Activated naive CD4-positive, alpha-beta T cell treated with anti-CD3 and anti-CD28 coated beads, Interleukin-2, amount 50 U/mL, for 16 hours (primary cell): Measurements from ENCODE around the gene POGZ.
"Not testable (repeated sequence)": the region's sequence is repeated elsewhere in the genome, so short reads cannot be mapped to it uniquely, and the experiment has no call there.

ENCODE experiments used
- DNase-seq: peaks from one replicate; pipeline ENCODE4 v3.0.0-alpha.2; 2020

The POGZ gene

GRCh38 chr1:151475175-151475574 is 15.9 kb upstream of the POGZ start:
- no peak for DNase-seq

- no peak for DNase-seq
These were observed 15.5 kb upstream of the POGZ start for GRCh38 chr1:151474745-151475144.

- DNase-seq: peak; percentile 25
These were observed 13.8 kb upstream of the POGZ start for GRCh38 chr1:151472856-151473731.

DNA sequence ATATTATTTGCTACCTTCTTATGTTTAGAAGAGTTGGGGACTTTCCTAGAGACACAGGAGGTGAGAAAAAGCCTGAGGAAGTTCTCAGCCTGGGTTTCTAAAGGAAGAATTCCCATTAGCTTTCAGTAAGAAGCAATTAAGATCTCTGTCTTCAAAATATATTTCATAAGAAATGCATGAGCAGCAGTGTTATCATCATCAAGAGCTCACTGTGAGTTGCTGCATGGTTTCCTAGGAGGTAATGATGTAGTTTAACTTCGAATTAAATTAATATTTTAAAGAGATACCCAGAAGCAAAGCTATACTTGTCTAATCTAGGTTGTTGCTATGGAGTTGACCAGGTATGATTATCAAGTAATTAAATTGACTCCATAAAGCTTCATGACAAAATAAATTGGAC is 5.7 kb upstream of the POGZ start:
- DNase-seq: no peak

DNA sequence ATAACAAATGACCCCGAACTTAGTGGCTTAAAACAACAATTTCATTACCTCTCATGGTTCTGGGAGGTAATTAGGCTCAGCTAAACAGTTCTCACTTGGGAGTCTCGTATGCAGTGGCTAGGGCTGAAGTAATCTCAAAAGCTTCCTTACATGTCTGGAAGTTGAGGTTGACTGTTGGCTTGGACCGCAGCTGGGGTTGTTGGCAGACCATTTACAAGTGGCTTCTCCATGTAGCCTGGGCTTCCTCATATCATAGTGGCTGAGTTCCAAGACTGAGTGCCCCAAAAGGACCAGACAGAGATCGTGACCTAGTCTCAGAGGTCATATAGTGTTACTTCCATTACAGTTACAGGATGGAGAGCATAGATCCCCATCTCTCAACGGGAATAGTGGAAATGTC is 2.4 kb upstream of the POGZ start:
- no peak for DNase-seq

DNA sequence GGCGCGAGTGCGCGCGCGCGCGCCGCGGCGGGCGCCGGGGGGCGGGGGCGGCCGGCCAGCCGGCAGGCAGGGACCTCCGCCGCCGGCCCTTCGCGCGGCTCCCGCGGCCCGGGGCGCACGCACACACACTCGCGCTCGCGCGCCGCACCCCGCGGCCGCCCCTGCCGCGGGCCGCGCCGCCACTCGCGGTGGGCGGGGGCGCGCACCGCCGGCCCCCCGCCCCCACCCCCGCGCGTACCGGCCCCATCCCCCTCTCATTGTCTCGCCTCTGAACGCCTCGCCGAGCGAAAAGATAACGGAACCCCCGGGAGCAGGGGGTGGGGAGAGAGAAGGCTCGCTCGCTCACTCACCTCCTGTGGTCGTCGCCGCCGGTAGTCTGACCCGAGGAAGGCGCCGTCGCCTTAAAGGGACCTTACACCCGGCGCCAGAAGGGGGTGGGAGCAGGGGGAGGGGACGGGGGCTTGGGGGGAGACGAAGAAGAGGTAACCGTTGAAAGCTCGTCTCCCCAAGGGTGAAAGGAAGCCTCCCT is 428 bp downstream of the POGZ start:
- DNase-seq: peak; percentile 62

- DNase-seq: peak; percentile 68
These were observed 1.1 kb downstream of the POGZ start for GRCh38 chr1:151457911-151458801.

- no peak for DNase-seq
These were observed 3.3 kb downstream of the POGZ start for GRCh38 chr1:151455966-151456365.

DNA sequence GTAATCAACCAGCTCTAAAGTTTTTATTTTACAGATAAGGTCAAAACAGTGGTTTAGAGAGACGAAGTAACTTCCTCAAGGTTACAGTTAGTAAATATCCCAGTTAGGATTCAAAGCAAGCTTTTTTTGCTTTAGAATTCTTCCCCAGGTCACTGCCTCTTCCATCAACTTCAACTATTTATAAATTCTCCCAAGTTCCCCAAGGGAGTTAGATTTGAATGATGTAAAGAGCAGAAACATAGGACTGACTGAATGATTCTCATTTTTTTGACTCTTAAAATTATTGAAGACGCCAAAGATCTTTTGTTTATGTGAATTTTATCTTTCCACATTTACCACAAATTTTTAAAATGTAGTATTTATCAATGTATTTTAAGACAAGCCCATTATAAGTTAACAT is 4.1 kb downstream of the POGZ start:
- DNase-seq: no peak

GRCh38 chr1:151447696-151448095 is 11.6 kb downstream of the POGZ start:
- DNase-seq: no peak

DNA sequence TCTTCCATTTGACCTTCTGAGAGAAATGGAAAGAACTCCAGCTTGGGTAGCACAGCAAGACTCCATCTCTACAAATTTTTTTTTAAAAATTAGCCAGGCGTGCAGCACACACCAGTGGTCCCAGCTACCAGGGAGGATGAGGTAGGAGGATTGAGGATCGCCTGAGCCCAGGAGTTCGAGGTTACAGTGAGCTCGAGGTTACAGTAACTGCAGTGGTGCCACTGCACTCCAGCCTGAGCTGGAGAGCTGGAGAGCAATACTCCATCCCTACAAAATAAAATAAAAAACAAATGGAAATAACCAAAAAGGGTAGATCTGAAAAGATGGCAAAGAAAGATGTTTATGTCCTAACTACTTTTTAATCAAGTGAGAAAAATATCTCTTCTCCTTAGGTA is 14.5 kb downstream of the POGZ start:
- DNase-seq: no peak

DNA sequence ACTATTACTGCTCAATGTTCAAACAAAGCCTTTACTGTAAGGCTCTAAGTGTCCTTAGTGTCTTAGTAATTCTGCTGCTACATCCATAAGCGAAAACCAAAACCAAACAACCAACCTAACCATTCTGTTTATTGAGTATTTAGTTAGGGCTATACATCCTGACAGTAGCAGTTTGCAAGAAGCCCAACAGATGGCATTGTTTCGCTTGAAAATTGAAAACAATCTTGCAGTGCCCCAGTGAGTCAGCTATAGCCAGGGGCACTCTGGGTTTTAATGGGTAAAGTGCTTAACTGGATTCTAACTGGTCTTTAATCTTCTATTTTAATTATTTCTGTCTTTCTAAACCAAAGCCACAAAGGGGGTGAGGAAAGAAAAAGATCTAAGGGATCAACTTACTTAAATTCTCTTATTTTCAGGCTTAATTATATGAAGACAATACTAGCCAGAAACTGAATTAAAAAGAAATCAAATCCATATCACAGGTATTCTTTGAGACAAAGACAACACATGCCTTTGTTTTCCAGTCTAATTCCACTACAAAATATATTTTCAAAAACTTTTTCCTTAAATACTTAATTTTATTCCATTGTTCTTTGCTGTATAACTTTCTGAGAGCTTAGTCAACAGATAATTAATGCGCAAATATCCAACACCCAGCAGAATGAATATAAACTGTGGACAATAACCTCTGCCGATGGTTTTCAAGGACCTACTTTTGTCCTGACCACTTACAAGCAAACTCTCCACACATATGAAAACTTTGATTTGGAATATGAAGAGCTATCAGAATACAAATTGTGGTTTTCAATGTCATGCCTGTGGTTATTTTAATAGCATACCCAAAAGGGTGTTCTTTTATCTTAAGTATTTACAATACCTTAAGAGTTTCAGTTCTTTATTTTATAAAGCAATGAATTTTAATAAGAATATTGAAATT is 15.2 kb downstream of the POGZ start:
- peak; percentile 70 for DNase-seq

GRCh38 chr1:151437396-151437795 is 21.9 kb downstream of the POGZ start:
- not testable (repeated sequence) for DNase-seq

GRCh38 chr1:151436985-151437384 is 22.3 kb downstream of the POGZ start:
- no peak for DNase-seq

GRCh38 chr1:151435174-151435573 is 24.1 kb downstream of the POGZ start:
- no peak for DNase-seq

DNA sequence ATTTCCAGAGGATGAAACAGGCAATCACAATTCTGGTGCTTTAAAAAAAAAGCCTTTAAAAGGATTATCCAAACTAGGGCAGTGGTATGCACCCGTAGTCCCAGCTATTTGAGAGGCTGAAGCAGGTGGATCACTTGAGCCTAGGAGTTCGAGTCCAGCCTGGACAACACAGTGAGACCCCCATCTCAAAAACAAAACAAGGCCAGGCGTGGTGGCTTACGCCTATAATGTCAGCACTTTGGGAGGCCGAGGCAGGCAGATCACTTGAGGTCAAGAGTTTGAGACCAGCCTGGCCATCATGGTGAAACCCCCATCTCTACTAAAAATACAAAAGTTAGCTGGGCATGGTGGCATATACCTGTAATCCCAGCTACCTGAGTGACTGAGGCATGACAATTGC is 25.5 kb downstream of the POGZ start:
- DNase-seq: not testable (repeated sequence)

DNA sequence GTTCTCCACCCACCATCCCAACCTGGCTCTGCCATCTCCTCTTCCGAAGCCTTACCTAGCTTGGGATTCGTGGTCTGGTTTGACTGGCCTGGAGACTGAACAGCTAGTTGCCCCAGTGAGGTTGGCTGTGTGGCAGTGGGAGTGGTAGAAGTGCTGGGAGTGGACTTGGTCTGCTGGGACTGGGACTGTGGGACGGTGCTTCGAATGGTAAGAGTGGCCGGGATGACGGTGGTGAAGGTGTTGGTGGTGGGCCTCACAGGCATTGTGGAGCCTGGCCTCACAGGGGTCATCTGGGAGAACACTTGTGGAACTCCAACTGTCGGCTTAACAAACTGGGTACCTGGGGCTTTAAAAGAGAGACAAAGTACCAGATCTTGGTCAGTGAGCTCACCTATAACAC is 31.2 kb downstream of the POGZ start:
- DNase-seq: no peak

DNA sequence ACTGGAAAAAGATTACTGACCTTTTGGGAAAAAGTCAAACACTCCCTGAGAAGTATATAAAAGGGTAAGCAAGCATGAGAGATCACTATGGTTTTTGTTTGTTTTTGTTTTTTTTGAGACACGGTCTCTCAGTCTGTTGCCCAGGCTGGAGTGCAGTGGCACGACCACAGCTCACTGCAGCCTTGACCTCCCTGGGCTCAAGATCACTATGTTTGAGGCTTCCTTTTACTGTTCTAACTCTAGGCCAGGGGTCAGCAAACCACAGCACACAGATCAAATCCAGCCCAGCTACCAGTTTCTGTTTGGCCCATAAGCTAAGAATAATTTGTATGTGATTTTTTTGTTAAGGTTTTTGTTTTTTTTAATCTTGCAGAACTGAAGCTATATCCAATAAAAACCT is 34.2 kb downstream of the POGZ start:
- no peak for DNase-seq

DNA sequence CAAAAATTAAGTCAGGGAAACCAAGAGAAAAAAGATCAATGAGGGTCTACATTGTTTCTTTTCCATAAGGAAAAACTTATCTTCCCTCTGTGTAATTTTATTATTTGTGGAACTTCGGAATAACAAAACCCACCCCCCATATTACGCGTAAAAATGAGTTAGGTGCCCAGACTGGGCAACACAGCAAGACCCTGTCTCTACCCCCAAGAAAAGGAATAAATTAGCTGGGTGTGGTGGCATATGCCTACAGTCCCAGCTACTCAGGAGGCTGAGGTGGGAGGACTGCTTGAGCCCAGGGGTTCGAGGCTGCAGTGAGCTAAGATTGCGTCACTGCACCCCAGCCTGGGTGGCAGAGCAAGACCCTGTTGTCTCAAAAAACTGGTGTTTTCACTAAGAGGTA is 39.5 kb downstream of the POGZ start:
- DNase-seq: no peak

DNA sequence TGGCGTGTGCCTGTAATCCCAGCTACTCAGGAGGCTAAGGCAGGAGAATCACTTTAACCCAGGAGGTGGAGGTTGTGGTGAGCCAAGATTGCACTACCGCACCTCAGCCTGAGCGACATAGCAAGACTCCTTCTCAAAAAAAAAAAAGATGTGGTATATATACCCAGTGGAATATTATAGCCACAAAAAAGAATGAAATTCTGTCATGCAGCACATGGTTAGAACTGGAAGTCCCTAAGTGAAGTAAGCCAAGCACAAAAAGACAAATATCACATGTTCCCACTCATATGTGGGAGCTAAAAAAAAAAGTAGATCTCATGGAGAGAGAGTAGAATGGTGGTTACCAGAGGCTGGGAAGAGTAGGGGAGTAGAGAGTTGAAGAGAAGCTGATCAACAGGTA is 41.2 kb downstream of the POGZ start:
- no peak for DNase-seq

GRCh38 chr1:151416231-151416630 is 43.1 kb downstream of the POGZ start:
- no peak for DNase-seq

GRCh38 chr1:151411884-151412283 is 47.4 kb downstream of the POGZ start:
- DNase-seq: no peak

- no peak for DNase-seq
These were observed 50.4 kb downstream of the POGZ start for GRCh38 chr1:151408891-151409290.
